PC-3 (cell line): ENCODE measurements around the gene CSF1R. TPM values are rescaled to one million over a fixed set of nuclear protein-coding genes. Genes with fewer than 3 reads are reported as not detected.

ENCODE experiments used
- ATAC-seq: fragments of 200-7000 bp; cut with Tn5 transposase; 2 replicates; pipeline ENCODE4 v1.9.1; 2020; ENCODE audit warnings: mild to moderate bottlenecking, moderate library complexity
- BruUV-seq: library from RNA; stranded (reverse); fragments of 400-500 nt; replicated peaks from 2 replicates; lab custom pipeline; 2021; lab: Mats Ljungman, UMichigan
- CTCF ChIA-PET: fragments of 300-600 bp; sonication (Branson Sonifier 250); formaldehyde crosslinking; loops from one replicate; lab custom pipeline; 2022; ENCODE audit warnings: antibody characterized with exemption; lab: Charles Lee
- POLR2A ChIA-PET: fragments of 300-600 bp; sonication (Branson Sonifier 250); formaldehyde crosslinking; loops from one replicate; lab custom pipeline; 2022; ENCODE audit warnings: antibody characterized with exemption; ENCODE audit not compliant: unreplicated experiment; lab: Charles Lee
- DNase-seq: peaks from one replicate; pipeline ENCODE4 v3.0.0-alpha.2; 2015
- H2AFZ ChIP-seq: fragments of 300-600 bp; sonication (generic); 2 replicates; pipeline ENCODE4 v1.6.0; 2016; ENCODE audit warnings: antibody characterized with exemption, low read length
- H3F3A ChIP-seq: fragments of 300-600 bp; sonication (generic); one replicate; pipeline ENCODE4 v1.6.0; 2017; ENCODE audit warnings: antibody characterized with exemption, low read length, control low read depth, mild to moderate bottlenecking; ENCODE audit not compliant: unreplicated experiment
- H3K27ac ChIP-seq: fragments of 300-600 bp; sonication (generic); 2 replicates; pipeline ENCODE4 v1.5.1; 2016; ENCODE audit warnings: mild to moderate bottlenecking, low read length
- H3K27me3 ChIP-seq: fragments of 300-600 bp; sonication (generic); 2 replicates; pipeline ENCODE4 v1.6.1; 2016; ENCODE audit warnings: low read length, mixed read lengths
- H3K36me3 ChIP-seq: fragments of 300-600 bp; sonication (generic); 2 replicates; pipeline ENCODE4 v1.6.1; 2016; ENCODE audit warnings: low read depth, mixed run types, low read length, mixed read lengths
- H3K4me1 ChIP-seq: fragments of 300-600 bp; sonication (generic); 2 replicates; pipeline ENCODE4 v1.5.1; 2016; ENCODE audit warnings: low read length; ENCODE audit not compliant: insufficient read depth
- H3K4me2 ChIP-seq: fragments of 300-600 bp; sonication (generic); 2 replicates; pipeline ENCODE4 v1.6.0; 2016; ENCODE audit warnings: low read length
- H3K4me3 ChIP-seq: fragments of 300-600 bp; sonication (generic); 2 replicates; pipeline ENCODE4 v1.5.1; 2016; ENCODE audit warnings: mild to moderate bottlenecking, low read length, mixed read lengths
- H3K79me2 ChIP-seq: fragments of 300-600 bp; sonication (generic); 2 replicates; pipeline ENCODE4 v1.6.1; 2017; ENCODE audit warnings: low read length, mixed read lengths
- H3K9ac ChIP-seq: fragments of 300-600 bp; sonication (generic); 2 replicates; pipeline ENCODE4 v1.6.0; 2016; ENCODE audit warnings: mild to moderate bottlenecking, low read length
- H3K9me2 ChIP-seq: fragments of 300-600 bp; sonication (generic); replicated peaks from 2 replicates; pipeline ENCODE4 v1.6.1; 2016; ENCODE audit warnings: mixed run types, low read length, mixed read lengths
- H3K9me3 ChIP-seq: fragments of 300-600 bp; sonication (generic); 2 replicates; pipeline ENCODE4 v1.6.1; 2016; ENCODE audit warnings: low read length, mixed read lengths
- H4K20me1 ChIP-seq: fragments of 300-600 bp; sonication (generic); 2 replicates; pipeline ENCODE4 v1.6.1; 2016; ENCODE audit warnings: low read length, mixed read lengths
- EZH2 ChIP-seq: fragments of 300-600 bp; sonication (generic); IDR thresholded peaks from one replicate; pipeline ENCODE4 v1.6.1; 2017; ENCODE audit warnings: antibody characterized with exemption, mild to moderate bottlenecking, low read length; ENCODE audit not compliant: unreplicated experiment
- EZH2phosphoT487 ChIP-seq: fragments of 300-600 bp; sonication (generic); IDR thresholded peaks from 2 replicates; pipeline ENCODE4 v1.6.1; 2018; ENCODE audit warnings: mild to moderate bottlenecking, antibody characterized with exemption, low read length, borderline replicate concordance
- intact Hi-C: fragments of 100-400 bp; cut with micrococcal nuclease; formaldehyde crosslinking; loops from 2 replicates; pipeline ENCODE4 v1.9.0; 2023
- total RNA-seq: library from RNA; depleted of rRNA; stranded (reverse); fragments of >200 nt; gene quantifications from 2 replicates; pipeline ENCODE4 v1.2.3, GENCODE V29; 2014
- TF ChIP-seq, protein P1 (sequence below): fragments of 300-600 bp; sonication (generic); conservative IDR thresholded peaks from 2 replicates; pipeline ENCODE4 v1.5.1; 2017; ENCODE audit warnings: antibody characterized with exemption, low read depth, mild to moderate bottlenecking, low read length

Gene CSF1R
- total RNA-seq, 1 experiment from 2014 or later: not detected

DNA sequence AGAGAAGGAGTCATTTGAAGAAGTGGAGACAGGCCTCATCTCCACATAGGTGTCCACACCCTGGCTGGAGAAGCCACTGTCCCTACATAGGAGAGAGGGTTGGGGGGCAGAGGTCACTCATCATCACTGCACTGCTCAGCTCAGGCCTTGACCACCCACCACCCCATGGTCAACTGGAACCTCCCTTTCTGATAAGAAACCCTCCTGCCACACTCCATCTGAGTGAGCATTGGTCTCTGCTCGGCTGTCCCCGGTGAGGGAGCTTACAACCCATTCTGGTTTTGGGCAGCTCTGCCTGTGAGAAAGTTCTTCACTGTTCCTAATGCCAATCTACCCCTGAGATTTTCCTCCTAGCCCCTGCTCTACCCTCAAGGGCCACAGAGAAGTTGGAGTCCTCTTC is 28.8 kb downstream of the CSF1R start:
- no peaks in the 10 kb centered on the region for H4K20me1 ChIP-seq
- H3F3A ChIP-seq: no peaks in the 10 kb centered on the region
- BruUV-seq: no TSS peak
- peaks cover 23% of the 10 kb centered on the region for H3K4me1 ChIP-seq
- no peaks in the 10 kb centered on the region for H3K79me2 ChIP-seq
- intact Hi-C loops: no loop called here
- no peaks in the 10 kb centered on the region for H3K27me3 ChIP-seq
- no peaks in the 10 kb centered on the region for H3K9me3 ChIP-seq
- ATAC-seq (no peak), DNase-seq (no peak)
- H3K4me2 ChIP-seq: no peak overlapping the region
- H2AFZ ChIP-seq: no peak overlapping the region
- no peak overlapping the region for H3K27ac ChIP-seq
- no peaks in the 10 kb centered on the region for H3K9me2 ChIP-seq
- peaks cover 24% of the 10 kb centered on the region for H3K36me3 ChIP-seq
- no peak overlapping the region for H3K4me3 ChIP-seq
- ChIA-PET CTCF (no interaction called here), POLR2A (no interaction called here)
- no peak overlapping the region for H3K9ac ChIP-seq
- TF ChIP-seq, protein P1, sequence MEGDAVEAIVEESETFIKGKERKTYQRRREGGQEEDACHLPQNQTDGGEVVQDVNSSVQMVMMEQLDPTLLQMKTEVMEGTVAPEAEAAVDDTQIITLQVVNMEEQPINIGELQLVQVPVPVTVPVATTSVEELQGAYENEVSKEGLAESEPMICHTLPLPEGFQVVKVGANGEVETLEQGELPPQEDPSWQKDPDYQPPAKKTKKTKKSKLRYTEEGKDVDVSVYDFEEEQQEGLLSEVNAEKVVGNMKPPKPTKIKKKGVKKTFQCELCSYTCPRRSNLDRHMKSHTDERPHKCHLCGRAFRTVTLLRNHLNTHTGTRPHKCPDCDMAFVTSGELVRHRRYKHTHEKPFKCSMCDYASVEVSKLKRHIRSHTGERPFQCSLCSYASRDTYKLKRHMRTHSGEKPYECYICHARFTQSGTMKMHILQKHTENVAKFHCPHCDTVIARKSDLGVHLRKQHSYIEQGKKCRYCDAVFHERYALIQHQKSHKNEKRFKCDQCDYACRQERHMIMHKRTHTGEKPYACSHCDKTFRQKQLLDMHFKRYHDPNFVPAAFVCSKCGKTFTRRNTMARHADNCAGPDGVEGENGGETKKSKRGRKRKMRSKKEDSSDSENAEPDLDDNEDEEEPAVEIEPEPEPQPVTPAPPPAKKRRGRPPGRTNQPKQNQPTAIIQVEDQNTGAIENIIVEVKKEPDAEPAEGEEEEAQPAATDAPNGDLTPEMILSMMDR: no peak
- TF ChIP-seq EZH2phosphoT487 (no peak), EZH2 (no peak)

DNA sequence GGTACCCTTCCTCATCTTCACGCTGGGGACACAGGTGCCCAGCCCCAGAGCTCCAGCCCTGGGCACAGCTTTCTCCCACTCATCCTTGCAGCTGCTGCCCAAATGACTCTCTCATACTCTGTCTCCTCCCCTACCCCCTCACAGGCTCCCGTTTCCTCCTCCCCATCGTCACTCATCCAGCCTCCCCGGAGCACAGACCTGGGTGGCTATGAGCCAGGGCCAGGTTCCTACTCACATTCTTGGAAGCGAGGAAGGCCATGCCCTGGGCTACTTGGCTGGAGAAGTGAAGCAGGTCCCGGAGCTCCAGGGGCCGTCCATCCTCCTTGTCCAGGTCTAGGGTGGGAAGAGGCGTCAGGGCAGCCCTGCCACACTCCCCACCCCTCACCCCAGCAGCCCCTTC is 29.3 kb downstream of the CSF1R start:
- no peak for DNase-seq

DNA sequence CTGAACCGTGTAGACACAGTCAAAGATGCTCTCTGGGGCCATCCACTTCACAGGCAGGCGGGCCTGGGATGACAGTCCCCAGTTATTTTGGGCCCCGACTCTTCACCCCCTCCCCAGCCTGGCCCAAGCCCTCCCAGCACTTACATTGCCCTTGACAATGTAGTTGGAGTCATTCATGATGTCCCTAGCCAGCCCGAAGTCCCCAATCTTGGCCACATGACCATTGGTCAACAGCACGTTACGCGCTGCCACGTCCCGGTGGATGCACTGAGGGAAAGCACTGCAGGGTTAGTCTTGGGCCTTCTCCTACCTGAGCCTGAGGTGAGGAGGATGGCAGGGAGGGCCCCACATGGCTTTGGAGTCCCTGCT is 30.3 kb downstream of the CSF1R start:
- Histone ChIP-seq H4K20me1 (no peaks in the 10 kb centered on the region), H3K9me2 (no peaks in the 10 kb centered on the region), H3K9ac (no peak overlapping the region), H3F3A (no peaks in the 10 kb centered on the region), H3K4me3 (no peak overlapping the region), H3K27ac (no peak overlapping the region), H3K9me3 (no peaks in the 10 kb centered on the region), H3K4me2 (no peak overlapping the region), H3K36me3 (peaks cover 38% of the 10 kb centered on the region), H3K79me2 (no peaks in the 10 kb centered on the region), H3K4me1 (peaks cover 32% of the 10 kb centered on the region), H3K27me3 (no peaks in the 10 kb centered on the region), H2AFZ (no peak overlapping the region)
- DNase-seq: no peak
- ChIA-PET CTCF (no interaction called here), POLR2A (no interaction called here)
- ATAC-seq: no peak
- intact Hi-C loops: no loop called here
- TF ChIP-seq, protein P1: no peak
- no peak for TF ChIP-seq EZH2phosphoT487
- TF ChIP-seq EZH2: no peak
- BruUV-seq: no TSS peak

More for the DNA sequence above, 29.3 kb downstream of the CSF1R start:
- Histone ChIP-seq H3K4me2 (no peak overlapping the region), H3K9ac (no peak overlapping the region), H3F3A (no peaks in the 10 kb centered on the region), H3K9me3 (no peaks in the 10 kb centered on the region), H3K9me2 (no peaks in the 10 kb centered on the region), H4K20me1 (no peaks in the 10 kb centered on the region), H3K79me2 (no peaks in the 10 kb centered on the region), H3K36me3 (peaks cover 28% of the 10 kb centered on the region), H2AFZ (no peak overlapping the region), H3K4me1 (peaks cover 28% of the 10 kb centered on the region), H3K27me3 (no peaks in the 10 kb centered on the region), H3K27ac (no peak overlapping the region), H3K4me3 (no peak overlapping the region)
- no peak for ATAC-seq
- TF ChIP-seq, protein P1: no peak
- TF ChIP-seq EZH2 (no peak), EZH2phosphoT487 (no peak)
- ChIA-PET POLR2A (no interaction called here), CTCF (no interaction called here)
- intact Hi-C loops: no loop called here
- BruUV-seq: no TSS peak
